ENCODE measurements around the gene DAO.

DAO gene

DNA sequence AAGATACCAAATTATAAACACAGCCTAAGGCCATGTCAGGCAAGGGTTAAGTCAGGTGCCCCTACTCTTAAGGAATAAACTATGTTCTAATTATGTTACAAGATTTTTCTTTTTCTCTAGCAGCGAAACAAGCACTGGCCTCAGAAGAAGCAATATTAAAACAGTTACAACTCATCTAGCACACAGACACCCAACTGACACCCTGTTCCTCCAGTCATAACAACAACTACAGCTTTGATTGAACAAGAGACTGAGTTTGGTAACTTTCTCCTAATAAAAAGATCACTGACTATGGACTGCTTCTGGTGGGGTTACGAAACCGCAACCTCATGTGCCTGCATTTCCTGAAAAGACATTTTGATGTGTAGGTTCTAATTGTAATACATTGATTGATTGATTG, 3.3 kb upstream of the DAO start:
- no peak for DNase-seq

DNA sequence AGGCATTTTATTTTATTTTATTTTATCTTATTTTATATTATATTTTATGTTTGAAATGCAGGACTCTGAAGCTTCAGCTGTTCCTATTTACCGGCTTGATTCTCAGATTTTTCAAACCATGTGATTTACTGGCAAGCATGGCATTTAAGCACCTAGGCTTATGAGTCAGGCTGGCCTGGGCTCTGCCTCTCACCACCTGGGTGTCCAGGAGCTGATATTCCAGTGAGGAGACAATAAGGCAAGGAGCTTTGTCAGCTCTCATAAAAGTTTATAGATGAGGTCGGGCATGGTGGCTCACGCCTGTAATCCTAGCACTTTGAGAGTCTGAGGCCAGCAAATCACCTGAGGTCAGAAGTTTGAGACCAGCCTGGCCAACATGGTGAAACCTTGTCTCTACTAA, 2.1 kb downstream of the DAO start:
- DNase-seq: no peak

DNA sequence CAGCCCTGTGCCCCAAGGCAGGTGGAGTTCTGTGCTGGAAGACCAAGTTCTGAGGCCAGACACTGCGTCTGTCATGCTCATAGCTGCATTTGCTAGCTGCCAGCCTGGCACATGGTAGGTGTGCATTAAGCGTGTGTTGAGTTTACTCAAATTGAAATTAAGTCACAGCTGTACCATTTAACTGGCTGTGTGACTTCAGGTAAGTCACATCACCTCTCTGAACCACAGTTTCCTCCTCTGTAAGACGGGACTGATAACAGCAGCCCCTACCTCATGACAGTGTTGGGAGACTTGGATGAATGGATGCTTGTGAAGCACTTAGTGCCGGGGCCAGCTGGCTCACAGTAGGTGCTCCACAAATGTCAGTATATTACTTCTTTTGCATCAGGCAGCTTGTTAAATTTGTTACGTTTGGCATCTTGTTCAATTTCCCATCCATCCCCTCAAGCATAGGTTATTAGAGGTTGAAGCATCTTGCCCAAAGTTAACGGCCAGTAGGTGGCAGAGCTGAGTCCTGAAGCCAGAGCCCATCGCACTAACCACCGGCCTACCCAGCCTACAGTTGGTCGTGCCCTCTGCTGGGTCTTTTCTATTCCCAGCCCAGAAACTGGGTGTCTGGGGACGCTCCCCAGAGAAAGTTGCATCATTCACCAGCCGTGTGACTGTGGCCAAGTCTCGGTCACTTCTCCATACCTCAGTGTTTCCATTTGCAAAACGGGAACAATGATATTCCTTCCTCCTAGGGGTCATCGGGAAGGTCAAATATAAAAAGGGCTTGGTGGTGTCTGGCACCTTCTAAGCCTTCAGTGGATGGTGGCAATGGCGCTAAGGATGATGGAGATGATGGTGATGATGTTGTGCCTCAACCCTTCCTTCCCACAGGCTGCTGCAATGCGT, 4.5 kb downstream of the DAO start:
- peak; percentile 77 for DNase-seq

DNA sequence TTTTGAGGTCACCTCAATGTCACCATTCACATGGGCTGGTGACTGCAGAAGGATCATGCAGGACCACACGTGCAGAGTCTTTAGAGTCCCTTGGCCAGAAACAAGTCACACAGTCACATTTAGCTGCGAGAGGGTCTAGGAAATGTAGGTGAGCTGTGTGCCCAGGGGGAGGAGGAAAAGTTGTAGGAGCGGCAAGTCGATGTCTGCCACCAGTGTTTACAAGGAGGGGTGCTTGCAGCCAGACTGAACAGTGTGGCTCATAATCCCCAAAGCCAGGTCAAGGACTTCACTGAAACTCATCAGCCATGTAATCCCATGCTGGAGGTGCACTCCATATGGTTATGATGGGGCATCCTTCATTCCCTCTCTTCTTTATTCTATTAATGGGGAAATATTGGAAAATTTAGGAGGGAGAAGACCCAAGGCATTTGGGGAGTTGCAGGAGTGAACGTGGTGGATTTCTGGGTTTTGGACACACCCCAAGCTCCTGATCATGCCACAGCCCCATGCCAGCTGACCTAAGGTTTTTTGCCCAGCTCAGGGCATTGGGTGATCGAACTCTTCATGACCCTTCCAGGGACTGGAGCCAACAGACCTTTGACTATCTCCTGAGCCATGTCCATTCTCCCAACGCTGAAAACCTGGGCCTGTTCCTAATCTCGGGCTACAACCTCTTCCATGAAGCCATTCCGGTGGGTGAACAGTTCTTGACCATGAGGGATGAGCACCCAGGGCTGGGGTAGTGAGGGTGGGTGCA, 7.2 kb downstream of the DAO start:
- DNase-seq: no peak

DNA sequence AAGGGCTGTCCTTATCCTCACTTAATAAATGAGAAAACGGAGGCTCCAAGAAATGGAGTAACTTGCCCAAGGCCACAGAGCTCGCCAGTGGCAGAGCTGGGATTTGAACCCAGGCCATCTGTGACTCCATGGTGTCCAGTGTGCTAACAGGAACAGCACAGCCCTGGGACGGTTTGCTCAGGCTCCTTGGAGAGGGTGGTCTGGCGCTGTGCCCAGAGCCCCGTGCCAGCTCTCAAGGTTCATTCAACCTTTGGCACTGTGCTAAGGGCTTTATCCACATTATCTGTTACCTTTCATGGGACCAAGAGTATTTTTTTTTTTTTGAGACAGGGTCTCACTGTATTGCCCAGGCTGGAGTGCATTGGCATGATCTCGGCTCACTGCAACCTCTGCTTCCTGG, 8.1 kb downstream of the DAO start:
- DNase-seq: no peak

- peak; percentile 37 for DNase-seq
Measured at GRCh38 chr12:108890208-108890607, 10.3 kb downstream of the DAO start.

GRCh38 chr12:108895220-108895802, 15.4 kb downstream of the DAO start:
- DNase-seq: no peak

DNA sequence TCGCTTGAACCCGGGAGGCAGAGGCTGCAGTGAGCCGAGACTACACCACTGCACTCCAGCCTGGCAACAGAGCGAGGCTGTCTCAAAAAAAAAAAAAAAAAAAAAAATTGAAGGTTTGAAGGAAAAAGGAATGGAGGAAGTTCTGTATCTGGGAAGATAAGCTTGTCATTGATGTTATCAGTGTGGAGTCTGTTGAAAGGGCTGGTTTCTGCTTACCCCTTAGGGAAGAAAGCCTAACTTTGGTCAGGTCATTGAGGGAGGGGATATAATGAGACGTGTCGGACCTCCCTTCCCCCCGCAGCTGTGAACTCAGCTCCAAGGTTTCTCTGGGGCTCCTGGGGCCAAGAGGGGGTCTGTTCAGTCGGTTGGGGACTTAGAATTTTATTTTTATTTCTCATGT, 16.4 kb downstream of the DAO start:
- no peak for DNase-seq

- no peak for DNase-seq
Measured at GRCh38 chr12:108896817-108897216, 16.9 kb downstream of the DAO start.

DNA sequence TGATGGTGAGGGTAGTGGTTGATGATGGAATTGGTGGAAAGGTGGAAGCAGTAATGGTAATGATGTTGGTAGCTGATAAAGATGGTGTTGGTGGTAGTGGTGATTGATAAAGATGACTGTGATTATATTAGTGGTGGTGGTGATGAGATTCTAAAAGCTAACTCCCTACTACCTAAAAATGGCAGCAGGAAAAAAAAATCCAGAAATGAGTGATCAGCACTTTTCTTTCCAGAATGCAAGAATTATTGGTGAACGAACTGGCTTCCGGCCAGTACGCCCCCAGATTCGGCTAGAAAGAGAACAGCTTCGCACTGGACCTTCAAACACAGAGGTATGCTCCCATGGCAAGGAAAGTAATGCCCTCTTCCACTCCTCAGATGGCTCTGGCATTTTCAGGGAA, 19.3 kb downstream of the DAO start:
- no peak for DNase-seq

DNA sequence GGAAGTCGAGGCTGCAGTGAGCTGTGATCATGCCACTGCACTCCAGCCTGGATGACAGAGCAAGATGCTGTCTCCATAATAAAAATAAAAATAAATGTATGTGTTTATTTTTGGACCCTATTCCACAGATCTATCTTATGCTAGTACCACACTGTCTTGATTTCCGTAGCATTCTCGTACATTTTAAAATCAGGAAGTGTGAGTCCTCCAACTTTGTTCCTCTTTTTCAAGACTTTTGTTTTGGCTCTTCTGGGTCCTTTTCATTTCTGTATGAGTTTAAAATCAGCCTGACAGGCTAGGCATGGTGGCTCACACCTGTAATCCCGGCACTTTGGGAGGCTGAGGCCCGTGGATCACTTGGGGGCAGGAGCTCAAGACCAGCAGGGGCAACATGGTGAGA, 25.8 kb downstream of the DAO start:
- DNase-seq: no peak

- no peak for DNase-seq
Measured at GRCh38 chr12:108906971-108907370, 27.1 kb downstream of the DAO start.

DNA sequence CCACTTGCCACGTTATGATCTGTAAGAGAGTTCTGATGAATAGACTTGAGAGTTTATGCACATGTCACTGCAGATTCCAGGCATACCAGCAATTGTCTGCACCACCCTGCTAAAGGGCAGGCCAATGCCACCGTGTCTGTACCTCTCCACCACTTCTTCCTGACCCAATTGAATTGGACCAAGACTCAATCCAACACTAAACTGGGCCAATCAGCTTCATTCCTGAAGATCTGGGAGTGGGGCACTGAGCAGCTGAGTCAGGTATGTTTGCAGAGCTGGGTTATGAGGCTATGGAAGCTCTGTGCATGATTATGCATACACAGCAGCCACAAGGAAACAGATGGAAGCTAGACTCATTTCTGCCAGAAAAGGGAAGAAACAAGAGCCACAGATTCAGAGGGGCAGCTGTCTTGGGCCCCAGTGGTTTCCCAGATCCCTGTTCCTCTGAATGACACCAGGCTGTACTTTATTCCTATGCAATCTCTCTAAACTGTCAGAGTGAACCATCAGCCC, 28.0 kb downstream of the DAO start:
- DNase-seq: no peak

GRCh38 chr12:108910336-108910735, 30.4 kb downstream of the DAO start:
- DNase-seq: no peak

- peak; percentile 19 for DNase-seq
Measured at GRCh38 chr12:108911915-108912314, 32.0 kb downstream of the DAO start.

DNA sequence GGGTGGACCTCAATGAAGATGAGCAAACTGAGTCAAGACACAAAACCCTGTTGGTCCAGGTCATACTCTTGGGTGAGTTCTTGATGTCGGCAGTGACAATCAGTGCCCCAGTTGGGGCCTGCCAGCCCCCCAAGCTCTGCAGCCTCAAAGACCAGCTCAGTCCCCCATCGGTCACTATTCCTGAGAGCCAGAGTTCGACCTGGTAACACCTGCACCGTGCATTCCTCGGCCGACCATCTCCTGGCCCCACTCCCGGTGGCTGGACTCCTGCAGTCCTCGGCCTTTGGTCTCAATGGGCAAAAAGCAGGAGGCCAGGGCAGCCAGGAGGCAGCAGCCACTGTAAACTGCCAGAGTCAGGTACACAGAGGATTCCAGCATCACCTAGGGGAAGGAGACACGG, 32.5 kb downstream of the DAO start:
- no peak for DNase-seq

DNA sequence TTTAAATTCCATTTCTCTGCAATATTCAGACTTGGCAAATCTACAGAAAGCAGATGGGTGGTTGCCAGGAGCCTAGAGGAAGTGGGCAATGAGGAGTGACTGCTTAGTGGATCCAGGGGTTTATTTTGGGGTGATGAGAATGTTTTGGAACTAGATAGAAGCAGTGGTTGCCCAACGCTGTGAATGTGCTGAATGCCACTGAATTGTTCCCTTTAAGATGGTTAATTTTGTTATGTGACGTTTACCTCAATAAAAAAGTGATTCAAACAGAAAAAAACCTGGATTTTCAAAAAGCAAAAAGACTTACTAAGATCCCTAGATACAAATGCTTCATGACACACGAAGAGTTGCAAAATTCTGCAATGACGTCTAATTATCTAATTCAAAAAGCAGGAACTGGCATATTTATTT, 34.2 kb downstream of the DAO start:
- DNase-seq: no peak

GRCh38 chr12:108915632-108916133, 35.8 kb downstream of the DAO start:
- no peak for DNase-seq

- DNase-seq: no peak
Measured at GRCh38 chr12:108916336-108916735, 36.4 kb downstream of the DAO start.

DNA sequence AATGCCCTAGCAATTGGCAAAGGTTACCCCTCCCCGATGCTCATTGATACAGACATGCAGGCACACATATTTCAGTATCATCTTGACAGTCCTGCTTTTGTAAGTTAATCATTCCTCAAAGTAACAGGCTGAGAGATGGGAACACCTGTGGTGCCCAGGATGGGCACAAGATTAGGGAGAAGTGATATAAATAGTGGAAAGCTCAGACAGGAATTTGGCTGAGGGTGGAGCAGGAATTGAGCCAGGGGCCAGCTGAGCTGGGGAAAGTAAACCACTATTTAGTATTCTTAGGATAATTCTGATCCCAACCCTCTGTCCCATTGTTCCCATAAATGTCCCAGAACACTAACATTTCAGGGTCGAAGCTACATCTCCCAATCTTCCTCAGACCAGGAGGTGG, 38.3 kb downstream of the DAO start:
- no peak for DNase-seq

DNA sequence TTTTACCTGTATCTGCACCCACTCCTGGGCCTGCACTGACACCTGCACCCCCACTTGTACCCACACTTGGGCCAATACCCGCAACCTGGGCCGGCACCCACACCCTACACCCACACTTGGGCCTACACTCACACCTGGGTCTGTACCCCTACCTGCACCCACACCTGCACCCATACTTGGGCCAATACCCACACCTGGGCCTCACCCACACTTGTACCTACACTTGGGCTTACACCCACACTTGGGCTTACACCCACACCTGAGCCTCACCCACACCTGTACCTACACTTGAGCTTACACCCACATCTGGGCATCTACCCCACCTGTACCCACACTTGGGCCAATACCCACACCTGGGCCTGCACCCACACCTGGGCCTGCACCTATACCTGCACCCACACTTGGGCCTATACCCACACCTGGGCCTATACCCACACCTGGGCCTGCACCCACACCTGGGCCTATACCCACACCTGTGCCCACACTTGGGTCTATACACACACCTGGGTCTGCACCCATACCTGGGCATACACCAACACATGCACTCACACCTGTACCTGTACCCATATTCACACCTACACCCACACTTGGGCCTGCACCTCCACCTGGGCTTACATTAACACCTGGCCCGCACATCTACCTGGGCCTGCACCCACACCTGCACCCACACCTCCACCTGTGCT, 39.2 kb downstream of the DAO start:
- DNase-seq: no peak

DNA sequence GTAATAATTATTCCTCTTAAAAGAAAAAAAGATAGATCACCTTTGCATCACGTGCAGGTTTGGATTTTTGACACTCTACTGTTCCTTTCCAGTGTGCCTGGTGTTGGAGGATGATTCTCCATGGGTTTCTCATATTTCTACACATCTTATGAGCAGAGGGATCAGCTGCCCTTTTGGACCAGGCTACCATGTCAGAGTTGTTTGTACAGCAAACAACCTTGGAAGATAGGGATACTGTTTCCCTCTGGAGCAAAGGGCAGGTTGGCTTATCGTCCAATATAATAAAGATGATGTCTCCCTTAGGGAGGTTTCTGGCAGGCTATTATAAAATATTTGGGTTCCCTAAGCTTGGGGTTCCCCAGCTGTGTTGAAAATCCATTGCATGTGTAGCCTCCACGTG, 42.1 kb downstream of the DAO start:
- peak; percentile 58 for DNase-seq

- DNase-seq: no peak
Measured at GRCh38 chr12:108922918-108923317, 43.0 kb downstream of the DAO start.
